Calu3 (cell line): ENCODE measurements around the gene NME8. TPM values are rescaled to one million over a fixed set of nuclear protein-coding genes. Genes with fewer than 3 reads are reported as not detected.

Experiments used
- BruUV-seq: library from RNA; stranded (reverse); fragments of 400-500 nt; replicated peaks from 2 replicates; lab custom pipeline; 2021; lab: Mats Ljungman, UMichigan
- CTCF ChIA-PET: fragments of 300-600 bp; sonication (Branson Sonifier 250); formaldehyde crosslinking; loops from one replicate; lab custom pipeline; 2022; ENCODE audit warnings: antibody characterized with exemption; lab: Charles Lee
- DNase-seq: peaks from one replicate; pipeline ENCODE4 v3.0.0; 2022
- H3K27ac Mint-ChIP-seq: one replicate; pipeline ENCODE4 v1.8.0; 2022; ENCODE audit warnings: mixed read lengths; ENCODE audit not compliant: unreplicated experiment
- H3K27me3 Mint-ChIP-seq: one replicate; pipeline ENCODE4 v1.8.0; 2022; ENCODE audit warnings: mixed read lengths; ENCODE audit not compliant: unreplicated experiment
- H3K36me3 Mint-ChIP-seq: one replicate; pipeline ENCODE4 v1.8.0; 2022; ENCODE audit warnings: mild to moderate bottlenecking, moderate library complexity, mixed read lengths; ENCODE audit not compliant: insufficient read depth, unreplicated experiment
- H3K4me1 Mint-ChIP-seq: one replicate; pipeline ENCODE4 v1.8.0; 2022; ENCODE audit warnings: mild to moderate bottlenecking, low read depth, mixed read lengths; ENCODE audit not compliant: unreplicated experiment
- H3K4me3 Mint-ChIP-seq: one replicate; pipeline ENCODE4 v1.8.0; 2022; ENCODE audit warnings: mild to moderate bottlenecking, low read depth, moderate library complexity, mixed read lengths; ENCODE audit not compliant: unreplicated experiment
- H3K9me3 Mint-ChIP-seq: one replicate; pipeline ENCODE4 v1.8.0; 2022; ENCODE audit warnings: low read depth, mixed read lengths; ENCODE audit not compliant: unreplicated experiment
- intact Hi-C: fragments of 100-400 bp; cut with micrococcal nuclease; formaldehyde crosslinking; loops from one replicate; pipeline ENCODE4 v1.10.0; 2022; ENCODE audit not compliant: unreplicated experiment
- total RNA-seq: library from RNA; stranded (reverse); gene quantifications from 2 replicates; pipeline ENCODE4 v1.2.3, GENCODE V29; 2022
- TF ChIP-seq, protein P1 (sequence below): fragments of 200-600 bp; IDR thresholded peaks from one replicate; pipeline ENCODE4 v1.8.0; 2022; ENCODE audit warnings: antibody characterized with exemption; ENCODE audit not compliant: unreplicated experiment

Gene NME8
- total RNA-seq, 1 experiment from 2014 or later = not detected

GRCh38 chr7:37853468-37853867 lies 5.1 kb downstream of the NME8 start:
- Mint-ChIP-seq H3K9me3 (peaks cover 2% of the 10 kb centered on the region), H3K4me1 (no peaks in the 10 kb centered on the region), H3K4me3 (no peak overlapping the region), H3K27me3 (peaks cover 7% of the 10 kb centered on the region), H3K36me3 (no peaks in the 10 kb centered on the region), H3K27ac (no peak overlapping the region)
- TF ChIP-seq, protein P1, sequence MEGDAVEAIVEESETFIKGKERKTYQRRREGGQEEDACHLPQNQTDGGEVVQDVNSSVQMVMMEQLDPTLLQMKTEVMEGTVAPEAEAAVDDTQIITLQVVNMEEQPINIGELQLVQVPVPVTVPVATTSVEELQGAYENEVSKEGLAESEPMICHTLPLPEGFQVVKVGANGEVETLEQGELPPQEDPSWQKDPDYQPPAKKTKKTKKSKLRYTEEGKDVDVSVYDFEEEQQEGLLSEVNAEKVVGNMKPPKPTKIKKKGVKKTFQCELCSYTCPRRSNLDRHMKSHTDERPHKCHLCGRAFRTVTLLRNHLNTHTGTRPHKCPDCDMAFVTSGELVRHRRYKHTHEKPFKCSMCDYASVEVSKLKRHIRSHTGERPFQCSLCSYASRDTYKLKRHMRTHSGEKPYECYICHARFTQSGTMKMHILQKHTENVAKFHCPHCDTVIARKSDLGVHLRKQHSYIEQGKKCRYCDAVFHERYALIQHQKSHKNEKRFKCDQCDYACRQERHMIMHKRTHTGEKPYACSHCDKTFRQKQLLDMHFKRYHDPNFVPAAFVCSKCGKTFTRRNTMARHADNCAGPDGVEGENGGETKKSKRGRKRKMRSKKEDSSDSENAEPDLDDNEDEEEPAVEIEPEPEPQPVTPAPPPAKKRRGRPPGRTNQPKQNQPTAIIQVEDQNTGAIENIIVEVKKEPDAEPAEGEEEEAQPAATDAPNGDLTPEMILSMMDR = peak; percentile 66
- no TSS peak for BruUV-seq
- intact Hi-C loops = no loop called here
- CTCF ChIA-PET = no interaction called here
- peak; percentile 54 for DNase-seq

DNA sequence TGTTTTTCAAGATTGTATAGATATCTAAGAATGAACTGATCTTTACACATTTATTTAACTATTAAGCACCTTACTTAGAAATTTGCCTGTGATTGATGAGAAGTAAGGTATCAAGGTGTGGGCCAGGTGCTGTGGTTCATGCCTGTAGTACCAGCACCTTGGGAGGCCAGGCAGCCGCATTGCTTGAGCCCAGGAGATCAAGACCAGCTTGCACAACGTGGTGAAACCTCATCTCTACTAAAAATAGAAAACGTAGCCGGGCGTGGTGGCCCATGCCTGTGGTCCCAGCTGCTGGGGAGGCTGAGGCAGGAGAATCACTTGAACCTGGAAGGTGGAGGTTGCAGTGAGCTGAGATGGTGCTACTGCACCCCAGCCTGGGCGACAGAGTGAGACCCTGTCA lies 33.7 kb downstream of the NME8 start:
- H3K36me3 Mint-ChIP-seq = no peaks in the 10 kb centered on the region
- H3K4me1 Mint-ChIP-seq = peaks cover 6% of the 10 kb centered on the region
- no peak overlapping the region for H3K4me3 Mint-ChIP-seq
- no peaks in the 10 kb centered on the region for H3K27me3 Mint-ChIP-seq
- no peaks in the 10 kb centered on the region for H3K9me3 Mint-ChIP-seq
- intact Hi-C loops = no loop called here
- CTCF ChIA-PET = no interaction called here
- no peak for DNase-seq
- TF ChIP-seq, protein P1 = no peak
- BruUV-seq = no TSS peak
- H3K27ac Mint-ChIP-seq = no peak overlapping the region

- Mint-ChIP-seq H3K9me3 (no peaks in the 10 kb centered on the region), H3K27me3 (no peaks in the 10 kb centered on the region), H3K4me3 (no peak overlapping the region), H3K4me1 (peaks cover 14% of the 10 kb centered on the region), H3K27ac (no peak overlapping the region), H3K36me3 (no peaks in the 10 kb centered on the region)
- no peak for DNase-seq
- intact Hi-C loops = no loop called here
- CTCF ChIA-PET = interaction anchor here (1.0 kb wide), 1 partner anchor 276 kb away, joined by 3 read pairs; no protein-coding TSS in a partner anchor
- TF ChIP-seq, protein P1 = no peak
- no TSS peak for BruUV-seq
Observed at GRCh38 chr7:37893359-37893758, 45.0 kb downstream of the NME8 start.

DNA sequence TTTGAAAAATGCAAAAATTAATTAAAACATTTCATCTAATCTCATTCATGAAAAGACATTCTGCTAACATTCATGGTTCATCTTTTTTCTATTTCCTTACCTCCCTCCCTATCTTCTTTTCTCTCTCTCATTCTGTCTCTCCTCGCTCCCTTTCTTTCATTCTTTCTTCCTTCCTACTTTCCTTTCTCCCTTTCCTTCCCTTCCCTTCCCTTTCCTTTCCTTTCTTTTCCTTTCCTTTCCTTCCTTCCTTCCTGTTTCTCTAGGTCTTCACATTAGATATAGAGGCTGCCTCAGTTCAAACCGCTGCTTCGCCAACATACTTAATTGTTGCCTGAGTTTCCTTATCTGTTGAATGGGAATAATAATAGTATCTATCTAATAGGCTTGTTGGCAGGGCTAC lies 46.3 kb downstream of the NME8 start:
- Mint-ChIP-seq H3K4me1 (peaks cover 22% of the 10 kb centered on the region), H3K27me3 (no peaks in the 10 kb centered on the region), H3K4me3 (no peak overlapping the region), H3K36me3 (no peaks in the 10 kb centered on the region), H3K27ac (no peak overlapping the region), H3K9me3 (no peaks in the 10 kb centered on the region)
- TF ChIP-seq, protein P1 = no peak
- no TSS peak for BruUV-seq
- DNase-seq = no peak
- intact Hi-C loops = no loop called here
- CTCF ChIA-PET = no interaction called here
